H7 (cell line): Measurements from ENCODE around the gene PDAP1. TPM values are rescaled to one million over a fixed set of nuclear protein-coding genes. Genes with fewer than 3 reads are reported as not detected.
"Not testable (repeated sequence)": the region's sequence is repeated elsewhere in the genome, so short reads cannot be mapped to it uniquely, and the experiment has no call there.

Source experiments
- DNase-seq: peaks from one replicate; pipeline ENCODE4 v3.0.0; 2012
- H3K27me3 ChIP-seq: 2 replicates; pipeline ENCODE4 v1.6.0; 2011; ENCODE audit warnings: mild to moderate bottlenecking, low read length; ENCODE audit not compliant: control insufficient read depth, insufficient read depth
- H3K36me3 ChIP-seq: replicated peaks from 2 replicates; pipeline ENCODE4 v1.5.1; 2011; ENCODE audit warnings: low read length; ENCODE audit not compliant: control insufficient read depth, insufficient read depth
- H3K4me3 ChIP-seq: 2 replicates; pipeline ENCODE4 v1.5.1; 2011; ENCODE audit warnings: low read depth, mild to moderate bottlenecking, control low read depth, low read length, moderate library complexity; ENCODE audit not compliant: insufficient read depth
- total RNA-seq: library from RNA; depleted of rRNA; stranded (reverse); fragments of >200 nt; shearing (Covaris generic); gene quantifications from 2 replicates; pipeline ENCODE4 v1.2.3, GENCODE V29; 2014

PDAP1 gene
- total RNA-seq, 1 experiment from 2014 or later, result 66.4 TPM

DNA sequence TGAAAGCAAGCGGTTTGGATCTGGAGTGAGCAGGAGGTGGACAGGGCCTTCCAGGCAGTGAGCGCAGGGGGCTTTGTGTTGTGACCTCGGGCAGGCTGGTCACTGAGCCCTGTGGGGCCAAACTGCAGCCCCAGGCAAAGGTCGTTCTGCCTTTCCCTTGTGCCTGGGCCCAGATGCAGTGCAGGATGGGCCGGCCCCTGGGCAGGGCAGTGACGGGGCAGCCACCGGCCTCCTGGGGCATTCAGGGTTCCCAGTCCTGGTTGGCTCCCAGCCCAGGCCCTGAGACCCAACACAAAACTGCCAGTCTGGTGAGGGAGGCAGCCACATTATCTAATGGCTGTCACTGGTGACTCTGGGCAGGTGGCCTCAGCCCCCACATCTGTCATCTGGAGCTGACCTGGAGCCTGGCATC, 26.7 kb downstream of the PDAP1 start:
- DNase-seq, result peak; percentile 43
- peaks cover 2% of the 10 kb centered on the region; the same call in 1 of the 2 replicates for H3K36me3 ChIP-seq
- no peaks in the 10 kb centered on the region for H3K27me3 ChIP-seq
- H3K4me3 ChIP-seq, result no peak overlapping the region

- Histone ChIP-seq H3K27me3 (no peaks in the 10 kb centered on the region), H3K4me3 (no peak overlapping the region), H3K36me3 (peaks cover 2% of the 10 kb centered on the region; the same call in 1 of the 2 replicates)
- DNase-seq, result no peak
These were observed 27.4 kb downstream of the PDAP1 start for GRCh38 chr7:99380823-99381663.

DNA sequence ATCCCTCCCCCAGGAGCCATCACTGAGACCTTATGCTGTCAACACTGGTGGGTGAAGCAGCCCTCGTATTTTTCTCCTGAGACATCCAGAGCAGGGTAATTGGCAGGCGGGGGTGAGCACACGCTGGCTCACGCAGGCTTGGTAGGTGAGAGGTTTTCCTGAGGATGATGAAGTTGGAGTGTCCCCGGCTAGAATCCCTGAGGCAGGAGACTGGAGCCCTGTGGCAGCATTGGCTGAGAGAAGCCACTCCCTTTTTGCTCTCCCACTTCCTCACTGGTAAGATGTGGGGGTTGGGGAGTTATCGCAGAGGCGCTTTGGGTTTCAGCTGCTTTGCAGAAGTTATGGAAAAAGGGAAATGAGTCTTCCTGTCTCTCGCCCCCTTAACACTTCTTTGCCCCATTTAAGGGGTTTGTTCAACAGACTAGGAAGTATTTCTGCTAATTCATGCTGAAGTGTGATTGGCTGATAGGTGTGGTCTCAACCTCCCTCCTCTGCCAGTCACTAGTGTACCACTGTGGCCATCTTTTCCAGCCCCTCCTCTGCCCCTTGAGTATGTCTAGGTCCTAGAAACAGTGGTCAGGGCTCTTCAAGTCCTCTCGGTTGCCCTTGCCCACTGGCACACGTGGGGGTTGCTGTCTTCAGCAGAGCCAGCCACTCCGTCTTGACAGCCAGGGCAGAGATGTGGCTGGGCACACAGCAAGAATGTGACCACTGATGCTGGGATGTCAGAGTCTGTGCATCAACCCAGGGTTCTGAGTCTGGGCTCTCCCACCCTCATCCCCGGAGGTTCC, 28.2 kb downstream of the PDAP1 start:
- no peak overlapping the region for H3K4me3 ChIP-seq
- H3K36me3 ChIP-seq, result peaks cover 2% of the 10 kb centered on the region; the same call in 1 of the 2 replicates
- peak; percentile 60 for DNase-seq
- no peaks in the 10 kb centered on the region for H3K27me3 ChIP-seq

DNA sequence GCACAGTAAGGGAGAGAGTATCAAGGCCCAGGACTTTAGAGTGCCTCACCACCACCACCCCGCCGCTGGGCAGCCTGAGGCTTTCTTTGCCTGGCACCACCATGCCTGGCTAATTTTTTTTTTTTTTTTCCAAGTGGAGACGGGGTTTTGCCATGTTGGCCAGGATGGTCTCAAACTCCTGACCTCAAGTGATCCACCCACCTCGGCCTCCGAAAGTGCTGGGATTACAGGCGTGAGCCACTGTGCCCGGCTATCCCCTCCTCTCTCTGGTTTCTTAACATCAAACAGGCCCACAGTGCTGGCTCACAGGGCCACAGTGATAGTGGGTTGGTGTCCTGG, 28.7 kb downstream of the PDAP1 start:
- not testable (repeated sequence) for H3K36me3 ChIP-seq, H3K4me3 ChIP-seq, DNase-seq, H3K27me3 ChIP-seq

DNA sequence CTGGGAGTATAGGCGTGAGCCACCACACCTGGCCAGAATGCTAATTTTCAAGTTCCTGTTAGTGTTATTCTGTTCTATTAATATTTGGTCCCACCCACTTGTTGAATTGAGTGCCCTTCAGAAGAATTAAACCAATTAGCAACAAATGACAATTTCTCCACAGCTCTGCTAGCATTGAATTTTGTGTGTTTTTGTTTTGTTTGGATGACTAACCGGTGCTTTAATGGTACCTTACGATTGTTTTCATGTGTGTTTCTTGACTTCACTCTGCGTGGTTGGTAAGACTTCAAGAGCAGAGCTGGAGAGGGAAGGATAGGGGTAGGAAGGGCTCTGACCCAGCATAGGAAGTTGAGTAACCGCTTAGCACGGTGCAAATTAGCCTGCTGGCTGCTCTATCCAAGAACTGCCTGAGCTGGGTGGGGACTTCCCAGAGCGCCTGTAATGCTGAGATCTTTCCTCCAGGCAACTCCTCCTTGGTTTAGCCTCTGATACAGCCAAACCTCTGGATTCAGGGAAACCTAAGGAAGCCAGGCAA, 29.3 kb downstream of the PDAP1 start:
- peak; percentile 67 for DNase-seq
- peaks cover 2% of the 10 kb centered on the region; the same call in 1 of the 2 replicates for H3K36me3 ChIP-seq
- no peak overlapping the region for H3K4me3 ChIP-seq
- no peaks in the 10 kb centered on the region for H3K27me3 ChIP-seq

- no peaks in the 10 kb centered on the region for H3K36me3 ChIP-seq
- H3K4me3 ChIP-seq, result peak overlapping the region; percentile 95
- DNase-seq, result peak; percentile 95
- no peaks in the 10 kb centered on the region; the same call in 1 of the 2 replicates for H3K27me3 ChIP-seq
These were observed 33.2 kb downstream of the PDAP1 start for GRCh38 chr7:99375070-99375807.

- Histone ChIP-seq H3K4me3 (peak within 1 kb of the TSS; percentile 95), H3K27me3 (no peaks in the 10 kb centered on the region; the same call in 1 of the 2 replicates), H3K36me3 (no peaks in the 10 kb centered on the region)
- DNase-seq, result peak; percentile 99
These were observed 34.0 kb downstream of the PDAP1 start, which contains the start of gene ARPC1B for GRCh38 chr7:99374111-99375064. Gene ARPC1B, plus strand, starts transcription at chr7:99374730. Its CDS starts 10,985 bp downstream, at chr7:99385715.

DNA sequence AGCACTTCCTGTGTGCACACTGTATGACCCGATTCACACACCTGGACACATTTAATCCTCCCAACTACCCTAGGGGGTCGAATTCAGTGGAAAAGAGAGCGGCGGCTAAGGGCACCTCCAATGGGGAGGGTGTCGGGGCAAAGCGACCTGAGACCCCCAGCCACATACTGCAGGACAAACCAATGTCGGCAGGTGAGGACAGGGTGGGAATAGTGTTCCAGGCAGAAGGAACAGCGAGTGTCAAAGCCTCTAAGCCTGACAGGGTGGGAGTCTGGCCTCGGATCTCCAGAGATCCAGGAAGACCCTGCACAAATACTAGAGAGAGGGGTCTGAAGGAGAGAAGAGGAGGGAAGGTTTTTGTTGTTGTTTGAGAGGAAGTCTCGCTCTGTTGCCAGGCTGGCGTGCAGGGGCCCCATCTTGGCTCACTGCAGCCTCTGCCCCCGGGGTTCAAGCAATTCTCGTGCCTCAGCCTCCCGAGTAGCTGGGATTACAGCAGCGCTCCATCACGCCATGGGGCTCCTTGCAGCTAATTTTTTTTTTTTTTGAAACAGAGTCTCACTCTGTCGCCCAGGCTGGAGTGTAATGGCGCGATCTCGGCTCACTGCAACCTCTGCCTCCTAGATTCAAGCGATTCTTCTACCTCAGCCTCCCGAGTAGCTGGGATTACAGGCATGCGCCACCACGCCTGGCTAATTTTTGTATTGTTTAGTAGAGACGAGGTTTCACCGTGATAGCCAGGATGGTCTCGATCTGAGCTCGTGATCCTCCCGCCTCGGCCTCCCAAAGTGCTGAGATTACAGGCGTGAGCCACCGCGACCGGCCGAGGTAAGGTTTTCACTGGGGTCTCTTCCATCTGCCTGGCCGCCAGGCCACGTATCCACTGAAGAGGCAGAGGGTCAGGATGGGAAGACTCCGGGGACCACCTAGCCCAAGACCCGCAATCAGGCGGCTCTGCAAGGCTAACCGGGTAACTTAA, 35.0 kb downstream of the PDAP1 start:
- H3K27me3 ChIP-seq, result no peaks in the 10 kb centered on the region; the same call in 1 of the 2 replicates
- peak; percentile 25 for DNase-seq
- peak overlapping the region; percentile 95 for H3K4me3 ChIP-seq
- H3K36me3 ChIP-seq, result no peaks in the 10 kb centered on the region

GRCh38 chr7:99372275-99373090, 35.9 kb downstream of the PDAP1 start:
- H3K4me3 ChIP-seq, result no peak overlapping the region
- DNase-seq, result peak; percentile 35

DNA sequence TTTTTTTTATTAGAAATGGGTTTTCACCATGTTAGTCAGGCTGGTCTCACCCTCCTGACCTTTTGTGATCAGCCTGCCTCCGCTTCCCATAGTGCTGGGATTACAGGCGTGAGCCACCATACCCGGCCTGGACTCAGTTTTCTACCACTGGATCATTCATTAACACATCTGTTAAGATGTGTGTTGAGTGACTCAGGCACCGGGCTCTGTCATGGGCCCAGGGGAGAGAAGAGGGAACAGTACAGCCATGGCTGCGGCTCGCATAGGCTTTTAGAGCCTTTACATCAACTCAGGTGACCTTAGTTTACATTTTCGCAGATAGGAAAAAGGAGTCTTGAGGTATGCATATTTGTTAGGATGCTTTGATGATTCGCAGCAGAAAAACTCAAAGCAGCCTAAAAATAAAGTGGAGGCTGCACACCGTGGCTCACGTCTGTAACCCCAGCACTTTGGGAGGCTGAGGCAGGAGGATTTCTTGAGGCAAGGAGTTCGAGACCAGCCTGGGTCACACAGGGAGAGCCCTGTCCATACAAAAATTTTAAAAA, 36.9 kb downstream of the PDAP1 start:
- no peaks in the 10 kb centered on the region; the same call in 1 of the 2 replicates for H3K27me3 ChIP-seq
- DNase-seq, result no peak
- H3K4me3 ChIP-seq, result no peak overlapping the region
- H3K36me3 ChIP-seq, result peaks cover 1% of the 10 kb centered on the region

More at GRCh38 chr7:99372275-99373090, 35.9 kb downstream of the PDAP1 start:
- Histone ChIP-seq H3K36me3 (no peaks in the 10 kb centered on the region), H3K27me3 (no peaks in the 10 kb centered on the region; the same call in 1 of the 2 replicates)

DNA sequence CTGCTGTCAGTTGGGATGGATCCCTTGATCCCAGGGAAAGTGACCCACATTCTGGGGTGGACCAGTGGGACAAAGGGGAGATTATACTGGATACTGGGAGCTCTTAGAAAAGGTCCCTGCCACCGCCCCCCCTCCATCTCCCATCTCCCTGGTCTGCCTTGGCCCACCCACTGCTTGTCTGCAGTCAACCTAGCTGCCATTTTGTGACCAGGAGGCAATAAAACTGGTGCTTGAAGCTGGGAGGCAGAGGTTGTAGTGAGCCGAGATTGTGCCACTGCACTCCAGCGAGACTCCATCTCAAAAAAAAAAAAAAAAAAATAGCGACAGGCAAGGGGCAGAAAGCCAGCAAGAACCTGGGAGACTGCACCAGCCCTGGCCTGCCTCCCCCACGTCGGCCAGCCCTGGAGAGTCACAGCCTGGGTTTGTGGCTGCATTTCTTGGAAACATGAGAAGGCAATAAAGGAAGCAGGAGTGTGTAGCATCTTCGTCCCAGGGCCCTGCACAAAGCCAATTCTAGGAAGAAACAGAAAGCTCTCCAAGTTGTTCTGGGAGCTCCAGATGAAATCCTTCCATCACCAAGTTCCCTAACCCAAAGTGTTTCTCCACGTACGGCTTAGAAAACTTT, 38.5 kb downstream of the PDAP1 start:
- Histone ChIP-seq H3K36me3 (peaks cover 2% of the 10 kb centered on the region), H3K4me3 (no peak overlapping the region), H3K27me3 (no peaks in the 10 kb centered on the region; the same call in 1 of the 2 replicates)
- DNase-seq, result peak; percentile 19
